ENCODE results near the gene UGT1A8.
A peak's percentile ranks its signal among the peaks of the same experiment; 100 is the strongest.
"Not testable (repeated sequence)": the region's sequence is repeated elsewhere in the genome, so short reads cannot be mapped to it uniquely, and the experiment has no call there.

The UGT1A8 gene

DNA sequence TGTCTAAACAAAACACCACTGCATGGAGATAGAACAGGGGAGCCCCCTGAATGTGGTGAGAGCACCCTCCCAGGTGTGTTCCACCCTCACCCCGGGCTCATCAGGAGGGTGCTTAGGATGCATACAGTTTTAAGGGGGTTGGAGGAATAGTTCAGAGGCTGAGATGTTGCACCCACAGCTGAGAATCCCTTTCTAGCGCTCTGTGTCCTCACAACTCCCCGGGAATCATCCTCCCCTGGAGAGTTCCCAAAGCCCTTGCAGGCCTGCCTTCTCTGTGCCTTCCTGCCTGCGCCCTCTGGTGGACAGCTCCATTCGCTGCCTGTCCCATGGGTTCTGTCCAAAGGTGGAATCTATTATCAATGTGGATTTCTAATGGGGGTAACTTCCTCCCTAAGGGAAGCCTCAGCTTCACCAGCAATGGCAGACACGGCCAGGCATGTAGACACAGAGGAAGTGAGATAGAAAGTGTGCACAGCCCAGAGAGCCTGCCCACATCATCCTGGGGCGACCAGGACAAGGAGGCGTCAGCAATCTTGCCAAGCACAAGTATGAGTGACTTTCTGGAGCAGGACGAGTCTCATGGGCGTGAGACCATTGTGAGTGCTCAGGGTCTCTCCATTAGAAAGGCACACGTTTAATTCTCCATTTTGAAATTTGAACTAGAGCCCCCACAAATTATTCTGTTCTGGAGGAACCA is 94.0 kb downstream of the UGT1A8 start:
- FAIRE-seq (peak; percentile 84), DNase-seq (ENCODE audit: insufficient read length, low spot score) (peak; percentile 34)

DNA sequence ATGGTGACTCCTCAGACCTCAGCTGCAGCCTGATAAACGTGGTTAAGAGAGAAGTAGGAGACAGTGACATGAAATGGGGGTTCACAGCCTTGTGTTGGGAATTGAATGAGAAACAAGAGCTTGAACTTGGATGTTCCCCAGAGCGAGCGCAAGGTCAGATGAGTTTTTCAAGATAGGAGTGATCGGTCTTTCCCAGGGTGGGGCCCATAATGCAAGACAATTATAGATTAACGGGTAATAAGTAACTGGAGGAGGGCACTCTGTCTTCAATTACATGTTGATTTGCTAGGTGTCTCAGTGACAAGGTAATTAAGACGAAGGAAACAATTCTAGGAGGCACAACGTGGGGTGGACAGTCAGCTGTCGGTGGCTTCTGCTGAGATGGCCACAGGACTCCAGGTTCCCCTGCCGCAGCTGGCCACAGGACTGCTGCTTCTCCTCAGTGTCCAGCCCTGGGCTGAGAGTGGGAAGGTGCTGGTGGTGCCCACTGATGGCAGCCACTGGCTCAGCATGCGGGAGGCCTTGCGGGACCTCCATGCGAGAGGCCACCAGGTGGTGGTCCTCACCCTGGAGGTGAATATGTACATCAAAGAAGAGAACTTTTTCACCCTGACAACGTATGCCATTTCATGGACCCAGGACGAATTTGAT is 95.3 kb downstream of the UGT1A8 start, which contains the start of gene UGT1A5:
Gene UGT1A5, plus strand, starts transcription at position 297 of the 651 bp plus-strand sequence. Its CDS starts 85 bp downstream, at position 382.
- no peak for DNase-seq (ENCODE audit: insufficient read length, low spot score)
- FAIRE-seq, result no peak

DNA sequence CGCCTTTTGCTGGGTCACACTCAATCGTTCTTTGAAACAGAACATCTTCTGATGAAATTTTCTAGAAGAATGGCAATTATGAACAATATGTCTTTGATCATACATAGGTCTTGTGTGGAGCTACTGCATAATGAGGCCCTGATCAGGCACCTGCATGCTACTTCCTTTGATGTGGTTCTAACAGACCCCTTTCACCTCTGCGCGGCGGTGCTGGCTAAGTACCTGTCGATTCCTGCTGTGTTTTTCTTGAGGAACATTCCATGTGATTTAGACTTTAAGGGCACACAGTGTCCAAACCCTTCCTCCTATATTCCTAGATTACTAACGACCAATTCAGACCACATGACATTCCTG is 95.8 kb downstream of the UGT1A8 start:
- no peak for DNase-seq (ENCODE audit: insufficient read length, low spot score)
- no peak for FAIRE-seq

DNA sequence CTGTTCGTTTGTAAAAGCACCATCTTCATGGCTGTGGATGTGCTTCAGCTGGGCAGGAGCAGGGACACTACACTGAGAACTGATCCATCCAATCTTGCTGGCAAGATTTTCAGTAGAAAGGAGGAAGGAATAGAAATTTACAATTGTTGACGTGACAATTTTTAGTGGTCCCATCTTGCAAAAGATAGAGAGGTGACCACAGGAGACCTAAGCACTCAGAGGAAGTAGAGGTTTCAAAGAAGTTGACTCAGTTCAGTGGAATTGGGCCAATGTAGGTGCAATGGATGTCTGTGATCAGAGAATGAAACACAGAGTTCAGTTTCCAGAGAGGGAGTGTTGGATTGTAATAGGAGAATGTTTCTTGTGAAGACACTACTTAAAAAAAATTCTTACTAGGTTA is 96.7 kb downstream of the UGT1A8 start:
- FAIRE-seq (no peak), DNase-seq (ENCODE audit: insufficient read length, low spot score) (no peak)

DNA sequence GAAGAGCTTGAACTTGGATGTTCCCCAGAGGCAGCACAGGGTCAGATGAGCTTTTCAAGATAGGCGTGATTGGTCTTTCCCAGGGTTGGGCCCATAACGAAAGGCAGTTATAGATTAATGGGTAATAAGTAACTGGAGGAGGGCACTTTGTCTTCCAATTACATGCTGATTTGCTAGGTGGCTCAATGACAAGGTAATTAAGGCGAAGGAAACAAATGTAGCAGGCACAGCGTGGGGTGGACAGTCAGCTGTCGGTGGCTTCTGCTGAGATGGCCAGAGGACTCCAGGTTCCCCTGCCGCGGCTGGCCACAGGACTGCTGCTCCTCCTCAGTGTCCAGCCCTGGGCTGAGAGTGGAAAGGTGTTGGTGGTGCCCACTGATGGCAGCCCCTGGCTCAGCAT is 101.1 kb downstream of the UGT1A8 start, which contains the start of gene UGT1A4:
Gene UGT1A4, plus strand, starts transcription at position 185 of the 400 bp plus-strand sequence. Its CDS starts 85 bp downstream, at position 270.
- no peak for DNase-seq (ENCODE audit: insufficient read length, low spot score)
- FAIRE-seq, result no peak

DNA sequence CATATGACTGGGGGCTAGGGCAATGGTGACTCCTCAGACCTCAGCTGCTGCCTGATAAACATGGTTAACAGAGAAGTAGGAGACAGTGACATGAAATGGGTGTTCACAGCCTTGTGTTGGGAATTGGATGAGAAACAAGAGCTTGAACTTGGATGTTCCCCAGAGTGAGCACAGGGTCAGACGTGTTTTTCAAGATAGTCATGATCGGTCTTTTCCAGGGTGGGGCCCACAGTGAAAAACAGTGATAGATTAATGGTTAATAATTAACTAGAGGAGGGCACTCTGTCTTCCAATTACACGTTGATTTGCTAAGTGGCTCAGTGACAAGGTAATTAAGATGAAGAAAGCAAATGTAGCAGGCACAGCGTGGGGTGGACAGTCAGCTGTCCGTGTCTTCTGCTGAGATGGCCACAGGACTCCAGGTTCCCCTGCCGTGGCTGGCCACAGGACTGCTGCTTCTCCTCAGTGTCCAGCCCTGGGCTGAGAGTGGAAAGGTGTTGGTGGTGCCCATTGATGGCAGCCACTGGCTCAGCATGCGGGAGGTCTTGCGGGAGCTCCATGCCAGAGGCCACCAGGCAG is 111.4 kb downstream of the UGT1A8 start, which contains the start of gene UGT1A3:
Gene UGT1A3, plus strand, starts transcription at position 320 of the 579 bp plus-strand sequence. Its CDS starts 85 bp downstream, at position 405.
- DNase-seq (ENCODE audit: insufficient read length, low spot score), result no peak
- FAIRE-seq, result no peak

DNA sequence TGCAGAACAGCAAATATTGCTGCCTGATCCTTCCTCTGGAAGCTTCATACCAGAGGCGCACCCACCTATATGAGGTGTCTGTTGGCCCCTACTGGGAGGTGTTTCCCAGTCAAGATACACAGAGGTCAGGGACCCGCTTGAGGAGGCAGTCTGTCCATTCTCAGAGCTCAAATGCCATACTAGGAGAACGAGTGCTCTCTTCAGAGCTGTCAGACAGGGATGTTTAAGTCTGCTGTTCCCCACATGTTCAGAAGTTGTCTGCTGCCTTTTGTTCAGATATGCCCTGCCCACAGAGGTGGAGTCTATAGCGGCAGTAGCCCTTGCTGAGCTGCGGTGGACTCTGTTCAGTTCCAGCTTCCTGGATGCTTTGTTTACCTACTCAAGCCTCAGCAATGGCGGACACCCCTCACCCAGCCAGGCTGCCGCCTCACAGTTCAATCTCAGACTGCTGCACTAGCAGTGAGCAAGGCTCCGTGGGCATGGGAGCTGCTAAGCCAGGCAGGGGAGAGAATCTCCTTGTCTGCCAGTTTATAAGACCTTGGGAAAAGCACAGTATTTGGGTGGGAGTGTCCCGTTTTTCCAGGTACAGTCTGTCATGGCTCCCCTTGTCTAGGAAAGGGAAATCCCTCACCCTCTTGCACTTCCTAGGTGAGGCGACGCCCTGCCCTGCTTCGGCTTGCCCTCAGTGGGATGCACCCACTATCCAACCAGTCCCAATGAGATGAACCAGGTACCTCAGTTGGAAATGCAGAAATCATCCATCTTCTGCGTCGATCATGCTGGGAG is 119.6 kb downstream of the UGT1A8 start:
- not testable (repeated sequence) for DNase-seq (ENCODE audit: insufficient read length, low spot score); FAIRE-seq

DNA sequence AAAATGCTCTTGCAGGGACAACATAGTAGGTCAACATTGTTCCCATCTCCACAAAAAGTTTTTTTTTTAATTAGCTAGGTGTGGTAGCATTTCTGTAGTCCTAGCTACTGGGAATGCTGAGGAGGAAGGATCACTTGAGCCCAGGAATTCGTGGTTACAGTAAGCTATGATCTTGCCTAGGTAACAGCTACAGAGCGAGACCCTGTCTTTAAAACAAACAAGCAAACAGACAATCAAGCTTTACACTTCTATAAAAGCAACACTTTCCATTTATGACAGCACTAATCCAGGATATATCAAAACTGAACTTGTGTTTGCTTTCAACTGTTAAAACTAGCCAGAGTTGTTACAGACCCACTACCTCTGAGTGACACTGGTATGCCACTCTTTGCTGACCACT is 123.4 kb downstream of the UGT1A8 start:
- FAIRE-seq, result no peak
- DNase-seq (ENCODE audit: insufficient read length, low spot score), result no peak

DNA sequence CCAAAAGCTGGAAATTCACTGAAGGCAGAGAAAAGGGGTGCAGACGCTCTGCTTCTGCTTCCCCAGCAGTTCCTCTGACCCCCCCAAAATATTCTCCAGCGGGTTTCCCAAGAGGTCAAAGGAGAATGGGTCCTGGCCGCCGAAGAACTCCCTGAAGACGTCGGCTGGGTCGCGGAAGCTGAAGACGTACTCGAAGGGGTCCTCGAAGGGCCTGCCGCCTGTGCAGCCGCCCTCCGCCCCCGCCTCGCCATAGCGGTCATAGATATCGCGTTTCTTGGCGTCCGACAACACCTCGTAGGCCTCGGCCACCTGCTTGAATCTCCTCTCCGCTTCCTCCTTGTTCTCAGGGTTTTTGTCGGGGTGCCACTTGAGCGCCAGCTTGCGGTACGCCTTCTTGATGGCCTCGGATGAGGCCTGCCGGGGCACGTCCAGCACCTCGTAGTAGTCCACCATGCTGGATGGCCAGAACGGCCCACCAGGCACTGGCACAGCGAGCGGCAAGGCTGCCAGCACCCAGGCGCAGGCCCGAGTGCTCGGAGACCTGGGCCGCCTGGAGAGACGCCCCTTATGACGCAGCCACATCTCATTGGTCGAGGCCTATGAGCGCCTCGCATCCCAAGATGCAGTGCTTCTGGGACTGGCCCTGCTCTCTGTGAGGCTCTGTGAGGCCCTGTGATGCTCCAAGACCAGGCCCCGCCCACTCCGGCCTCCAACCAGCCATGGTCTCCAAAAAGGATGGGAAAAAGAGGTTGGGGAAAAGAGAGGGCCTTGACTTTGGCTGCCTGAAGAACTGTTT is 126.2 kb downstream of the UGT1A8 start:
- FAIRE-seq (no peak), DNase-seq (ENCODE audit: insufficient read length, low spot score) (no peak)

DNA sequence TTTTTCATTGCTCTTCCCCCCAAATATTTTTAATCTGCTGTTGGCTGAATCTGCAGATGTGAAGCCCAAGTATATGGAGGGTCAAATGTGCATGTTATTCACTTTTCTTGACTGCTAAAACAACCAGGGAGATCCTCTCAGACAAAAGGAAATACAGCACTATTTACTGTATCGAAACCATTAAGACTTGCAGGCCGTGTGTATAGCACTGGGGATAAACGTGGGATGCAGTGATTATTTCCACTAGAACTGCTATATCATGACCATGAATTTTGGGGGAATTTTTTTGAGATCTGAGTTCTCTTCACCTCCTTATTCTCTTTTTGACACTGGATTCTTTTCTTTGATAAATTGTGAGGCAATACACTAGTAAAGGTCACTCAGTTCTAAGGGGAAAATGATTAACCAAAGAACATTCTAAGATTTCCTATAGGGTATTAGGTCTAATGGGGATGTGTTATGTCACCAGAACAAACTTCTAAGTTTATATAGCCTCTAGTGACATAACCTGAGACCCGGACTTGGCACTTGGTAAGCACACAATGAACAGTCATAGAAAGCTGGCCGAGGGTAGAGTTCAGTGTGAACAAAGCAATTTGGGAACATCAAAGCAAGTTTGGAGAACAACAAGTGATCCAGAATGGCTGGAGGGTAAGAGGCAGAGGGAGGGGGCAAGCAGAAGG is 127.8 kb downstream of the UGT1A8 start:
- FAIRE-seq, result no peak
- DNase-seq (ENCODE audit: insufficient read length, low spot score), result no peak

DNA sequence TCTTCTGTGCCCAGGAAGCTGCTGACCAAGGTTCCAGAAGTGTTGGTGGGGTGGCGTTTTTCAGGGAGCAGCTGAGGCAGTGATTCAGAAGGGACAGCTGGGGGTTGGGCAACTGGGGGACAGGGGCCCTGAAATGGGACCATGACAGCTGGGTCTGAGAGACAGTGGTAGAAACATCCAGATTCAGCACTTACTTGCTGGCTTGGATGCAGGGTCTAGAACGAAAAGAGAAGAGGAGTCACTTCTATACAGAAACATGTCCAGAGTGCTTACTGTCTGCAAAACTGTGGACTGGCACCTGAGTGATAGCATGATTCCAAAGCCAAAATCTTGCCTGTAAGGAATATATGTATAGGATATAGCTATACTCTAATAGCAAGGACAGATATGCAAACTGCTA is 128.4 kb downstream of the UGT1A8 start:
- not testable (repeated sequence) for FAIRE-seq; DNase-seq (ENCODE audit: insufficient read length, low spot score)

DNA sequence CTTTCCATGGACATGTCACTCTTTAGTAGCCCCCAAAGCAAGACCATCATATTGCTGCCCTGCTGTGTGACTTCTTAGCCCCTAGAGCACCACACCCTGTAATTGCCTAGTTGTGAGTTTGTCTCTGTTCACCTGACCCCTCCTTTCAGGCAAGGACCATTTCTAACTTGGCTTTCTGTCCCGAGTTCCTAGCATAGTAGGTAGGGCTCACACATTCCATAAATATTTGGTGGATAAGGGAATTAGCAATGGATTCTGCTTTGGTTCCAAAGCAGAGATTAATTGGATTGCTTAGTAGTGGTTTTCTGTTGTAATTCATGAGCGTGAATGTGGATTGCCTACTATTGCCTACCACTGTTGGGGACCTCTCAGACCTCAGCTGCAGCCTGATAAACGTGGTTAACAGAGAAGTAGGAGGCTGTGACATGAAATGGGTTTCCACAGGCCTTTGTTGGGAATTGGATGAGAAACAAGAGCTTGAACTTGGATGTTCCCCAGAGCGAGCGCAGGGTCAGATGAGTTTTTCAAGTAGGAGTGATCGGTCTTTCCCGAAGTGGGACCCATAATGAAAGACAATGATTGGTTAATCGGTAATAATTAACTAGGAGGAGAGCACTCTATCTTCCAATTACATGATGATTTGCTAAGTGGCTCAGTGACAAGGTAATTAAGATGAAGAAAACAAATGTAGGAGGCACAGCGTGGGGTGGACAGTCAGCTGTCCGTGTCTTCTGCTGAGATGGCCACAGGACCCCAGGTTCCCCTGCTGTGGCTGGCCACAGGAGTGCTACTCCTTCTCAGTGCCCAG is 129.2 kb downstream of the UGT1A8 start:
- DNase-seq (ENCODE audit: insufficient read length, low spot score) (no peak), FAIRE-seq (no peak)

DNA sequence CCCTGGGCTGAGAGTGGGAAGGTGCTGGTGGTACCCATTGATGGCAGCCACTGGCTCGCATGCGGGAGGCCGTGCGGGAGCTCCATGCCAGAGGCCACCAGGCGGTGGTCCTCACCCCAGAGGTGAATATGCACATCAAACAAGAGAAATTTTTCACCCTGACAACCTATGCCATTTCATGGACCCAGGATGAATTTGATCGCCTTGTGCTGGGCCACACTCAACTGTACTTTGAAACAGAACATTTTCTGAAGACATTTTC is 129.8 kb downstream of the UGT1A8 start:
- FAIRE-seq (no peak), DNase-seq (ENCODE audit: insufficient read length, low spot score) (no peak)

DNA sequence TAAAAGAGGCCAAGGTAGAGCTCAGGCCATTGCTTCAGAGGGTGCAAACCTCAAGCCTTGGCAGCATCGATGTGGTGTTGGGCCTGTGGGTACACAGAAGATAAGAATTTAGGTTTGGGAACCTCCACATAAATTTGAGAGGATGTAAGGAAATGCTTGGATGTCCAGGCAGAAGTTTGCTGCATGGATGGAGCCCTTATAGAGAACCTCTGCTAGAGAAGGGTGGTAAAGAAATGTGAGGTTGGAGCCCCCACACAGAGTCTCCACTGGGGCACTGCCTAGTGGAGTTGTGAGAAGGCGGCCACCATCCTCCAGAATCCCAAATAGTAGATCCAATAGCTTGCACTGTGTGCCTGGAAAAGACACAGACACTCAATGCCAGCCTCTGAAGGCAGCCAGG is 133.3 kb downstream of the UGT1A8 start:
- not testable (repeated sequence) for DNase-seq (ENCODE audit: insufficient read length, low spot score); FAIRE-seq

DNA sequence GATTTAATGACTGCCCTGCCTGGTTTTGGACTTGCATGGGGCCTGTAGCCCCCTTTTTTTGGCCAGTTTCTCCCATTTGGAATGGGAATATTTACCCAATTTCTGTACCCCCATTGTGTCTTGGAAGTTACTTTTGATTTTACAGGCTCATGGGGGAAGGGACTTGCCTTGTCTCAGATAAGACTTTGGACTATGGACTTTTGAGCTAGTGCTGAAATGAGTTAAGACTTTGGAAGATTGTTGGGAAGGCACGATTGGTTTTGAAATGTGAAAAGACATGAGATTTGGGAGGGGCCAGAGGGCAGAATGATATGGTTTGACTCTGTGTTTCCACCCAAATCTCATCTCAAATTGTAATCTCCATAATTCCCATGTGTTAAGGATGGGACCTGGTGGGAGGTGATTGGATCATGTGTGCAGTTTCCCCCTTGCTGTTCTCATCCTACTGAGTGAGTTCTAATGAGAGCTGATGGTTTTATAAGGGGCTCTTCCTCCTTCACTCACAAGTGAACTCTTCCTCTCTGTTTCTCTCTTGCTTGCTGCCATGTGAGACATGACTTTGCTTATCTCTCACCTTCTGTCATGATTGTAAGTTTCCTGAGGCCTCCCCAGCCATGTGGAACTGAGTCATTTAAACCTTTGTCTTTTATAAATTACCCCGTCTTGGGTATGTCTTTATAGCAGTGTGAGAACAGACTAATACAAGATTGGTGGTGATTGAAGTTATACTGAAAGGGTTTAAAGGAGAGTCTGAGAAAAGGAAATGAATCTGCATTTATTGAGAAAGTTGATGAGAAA is 134.0 kb downstream of the UGT1A8 start:
- DNase-seq (ENCODE audit: insufficient read length, low spot score); FAIRE-seq: not testable (repeated sequence)

DNA sequence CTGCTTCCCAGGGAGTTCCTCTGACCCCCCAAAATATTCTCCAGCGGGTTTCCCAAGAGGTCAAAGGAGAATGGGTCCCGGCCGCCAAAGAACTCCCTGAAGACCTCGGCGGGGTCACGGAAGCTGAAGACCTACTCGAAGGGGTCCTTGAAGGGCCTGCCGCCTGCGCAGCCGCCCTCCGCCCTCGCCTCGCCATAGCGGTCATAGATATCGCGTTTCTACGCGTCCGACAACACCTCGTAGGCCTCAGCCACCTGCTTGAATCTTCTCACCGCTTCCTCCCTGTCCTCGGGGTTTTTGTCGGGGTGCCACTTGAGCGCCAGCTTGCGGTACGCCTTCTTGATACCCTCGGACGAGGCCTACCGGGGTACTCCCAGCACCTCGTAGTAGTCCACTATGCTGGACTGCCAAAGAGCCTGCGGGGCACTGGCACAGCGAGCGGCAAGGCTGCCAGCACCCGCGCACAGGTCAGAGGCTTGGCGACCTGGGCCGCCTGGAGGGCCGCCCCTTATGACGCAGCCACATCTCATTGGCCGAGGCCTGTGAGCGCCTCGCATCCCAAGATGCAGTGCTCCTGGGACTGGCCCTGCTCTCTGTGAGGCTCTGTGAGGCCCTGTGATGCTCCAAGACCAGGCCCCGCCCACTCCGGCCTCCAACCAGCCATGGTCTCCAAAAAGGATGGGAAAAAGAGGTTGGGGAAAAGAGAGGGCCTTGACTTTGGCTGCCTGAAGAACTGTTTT is 137.6 kb downstream of the UGT1A8 start:
- FAIRE-seq, result no peak
- DNase-seq (ENCODE audit: insufficient read length, low spot score), result no peak

DNA sequence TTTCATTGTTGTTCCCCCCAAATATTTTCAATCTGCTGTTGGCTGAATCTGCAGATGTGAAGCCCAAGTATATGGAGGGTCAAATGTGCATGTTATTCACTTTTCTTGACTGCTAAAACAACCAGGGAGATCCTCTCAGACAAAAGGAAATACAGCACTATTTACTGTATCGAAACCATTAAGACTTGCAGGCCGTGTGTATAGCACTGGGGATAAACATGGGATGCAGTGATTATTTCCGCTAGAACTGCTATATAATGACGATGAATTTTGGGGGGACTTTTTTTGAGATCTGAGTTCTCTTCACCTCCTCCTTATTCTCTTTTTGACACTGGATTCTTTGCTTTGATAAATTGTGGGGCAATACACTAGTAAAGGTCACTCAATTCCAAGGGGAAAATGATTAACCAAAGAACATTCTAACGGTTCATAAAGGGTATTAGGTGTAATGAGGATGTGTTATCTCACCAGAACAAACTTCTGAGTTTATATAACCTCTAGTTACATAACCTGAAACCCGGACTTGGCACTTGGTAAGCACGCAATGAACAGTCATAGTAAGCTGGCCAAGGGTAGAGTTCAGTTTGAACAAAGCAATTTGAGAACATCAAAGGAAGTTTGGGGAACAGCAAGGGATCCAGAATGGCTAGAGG is 139.1 kb downstream of the UGT1A8 start:
- no peak for DNase-seq (ENCODE audit: insufficient read length, low spot score)
- no peak for FAIRE-seq

Data from GM19239 (cell line).